ENCODE data around the gene ZNF304.

Gene ZNF304

DNA sequence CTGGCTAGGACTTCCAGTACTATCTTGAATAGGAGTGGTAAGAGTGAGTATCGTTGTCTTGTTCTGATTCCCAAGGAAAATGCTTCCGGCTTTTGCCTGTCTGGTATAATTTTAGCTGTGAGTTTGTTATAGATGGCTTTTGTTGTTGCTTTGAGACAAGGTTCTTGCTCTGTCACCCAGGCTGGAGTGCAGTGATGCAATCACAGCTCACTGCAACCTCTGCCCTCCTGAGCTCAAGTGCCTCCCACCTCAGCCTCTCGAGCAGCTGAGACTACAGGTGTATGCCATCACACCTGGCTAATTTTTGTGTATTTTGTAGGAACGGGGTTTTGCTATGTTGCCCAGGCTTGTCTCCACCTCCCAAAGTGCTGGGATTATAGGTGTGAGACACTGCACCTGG is 36.9 kb upstream of the ZNF304 start:
- no peak overlapping the region for H3K27ac ChIP-seq

DNA sequence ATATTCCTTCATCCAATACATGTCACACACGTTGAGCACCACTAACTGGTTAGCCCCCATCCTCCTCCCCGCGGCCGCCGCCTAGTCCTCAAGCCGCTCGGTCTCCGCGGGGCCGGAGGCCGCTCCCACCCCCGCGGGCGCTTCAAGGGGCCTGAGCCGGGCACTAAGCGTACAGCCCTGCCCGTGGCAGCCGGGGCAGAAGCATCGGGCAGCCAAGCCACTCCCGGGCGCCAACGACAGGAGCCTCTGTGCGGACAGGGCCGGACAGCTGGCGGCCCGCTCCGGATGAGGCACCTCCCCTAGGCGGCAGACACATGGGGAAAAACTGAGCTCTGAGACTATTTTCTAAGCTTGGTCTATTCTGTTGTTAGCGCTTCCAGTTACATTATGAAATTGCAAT is 33.6 kb upstream of the ZNF304 start:
- TF ChIP-seq ZFX (IDR thresholded peaks at IDR 0.05; ENCODE audit: borderline replicate concordance) (no peak), CTCF (IDR thresholded peaks at IDR 0.05) (no peak)

More for the DNA sequence above, 36.9 kb upstream of the ZNF304 start:
- TF ChIP-seq CTCF (IDR thresholded peaks at IDR 0.05) (no peak), ZFX (IDR thresholded peaks at IDR 0.05; ENCODE audit: borderline replicate concordance) (no peak)

DNA sequence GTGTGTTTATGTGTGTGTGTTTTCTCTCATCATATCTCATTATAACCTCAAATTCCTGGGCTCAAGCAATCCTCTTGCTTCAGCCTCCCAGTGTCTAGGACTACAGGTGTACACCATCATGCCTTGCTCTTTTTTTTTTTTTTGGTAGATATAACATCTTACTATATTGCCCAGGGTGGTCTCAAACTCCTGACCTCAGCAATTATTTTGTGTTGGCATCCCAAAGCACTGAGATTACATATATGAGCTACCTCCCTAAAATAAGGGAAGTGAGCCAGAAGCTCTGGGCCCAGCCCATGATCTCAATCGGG is 31.2 kb upstream of the ZNF304 start:
- TF ChIP-seq CTCF (IDR thresholded peaks at IDR 0.05): no peak
- TF ChIP-seq ZFX (IDR thresholded peaks at IDR 0.05; ENCODE audit: borderline replicate concordance): no peak
- H3K27ac ChIP-seq: peak overlapping the region; percentile 73

More for the DNA sequence above, 33.6 kb upstream of the ZNF304 start:
- H3K27ac ChIP-seq: no peak overlapping the region

GRCh38 chr19:57320180-57321084 is 30.6 kb upstream of the ZNF304 start, which contains the start of gene ZNF543:
Gene ZNF543, plus strand, starts transcription at chr19:57320472. Its CDS starts 382 bp downstream, at chr19:57320854.
- TF ChIP-seq ZFX (IDR thresholded peaks at IDR 0.05; ENCODE audit: borderline replicate concordance) (no peak), CTCF (IDR thresholded peaks at IDR 0.05) (no peak)
- peak within 1 kb of the TSS; percentile 73 for H3K27ac ChIP-seq

- no peak for TF ChIP-seq CTCF (IDR thresholded peaks at IDR 0.05)
- no peak for TF ChIP-seq ZFX (IDR thresholded peaks at IDR 0.05; ENCODE audit: borderline replicate concordance)
- peak overlapping the region; percentile 73 for H3K27ac ChIP-seq
These were observed 30.0 kb upstream of the ZNF304 start for GRCh38 chr19:57321116-57321515.

DNA sequence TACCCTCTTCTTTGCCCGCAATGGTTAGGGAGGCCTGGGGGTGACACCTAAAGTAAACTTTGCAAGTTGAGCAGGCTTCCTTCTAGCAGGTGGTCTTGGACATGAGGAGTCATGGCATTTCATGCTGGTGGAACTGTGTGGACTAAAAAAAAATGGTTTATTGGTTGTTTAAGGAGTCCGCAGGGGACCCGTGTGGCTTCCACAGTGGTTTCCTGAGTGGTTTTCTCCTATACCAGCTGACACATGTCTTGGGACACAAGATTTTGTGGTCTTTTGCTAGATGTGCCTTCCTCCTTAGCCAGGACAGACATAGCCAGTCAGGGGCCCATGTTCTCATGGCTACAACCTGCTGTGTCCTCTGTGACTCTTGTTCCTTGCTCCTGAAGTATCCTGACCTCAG is 29.3 kb upstream of the ZNF304 start:
- no peak overlapping the region for H3K27ac ChIP-seq
- no peak for TF ChIP-seq ZFX (IDR thresholded peaks at IDR 0.05; ENCODE audit: borderline replicate concordance)
- no peak for TF ChIP-seq CTCF (IDR thresholded peaks at IDR 0.05)

- H3K27ac ChIP-seq: no peak overlapping the region
- TF ChIP-seq ZFX (IDR thresholded peaks at IDR 0.05; ENCODE audit: borderline replicate concordance) (no peak), CTCF (IDR thresholded peaks at IDR 0.05) (no peak)
These were observed 26.1 kb upstream of the ZNF304 start for GRCh38 chr19:57324992-57325391.

Data from 22Rv1 (cell line).